ENCODE data around the gene RGSL1. TPM values are rescaled to one million over a fixed set of nuclear protein-coding genes. Genes with fewer than 3 reads are reported as not detected.

RGSL1 gene
- total RNA-seq, 4 donors from 2014 or later: 3.6 TPM; not detected in 3

GRCh38 chr1:182476625-182477024, 26.7 kb downstream of the RGSL1 start:
- TF ChIP-seq CTCF (IDR thresholded peaks at IDR 0.05; ENCODE audit: low read depth): no peak

GRCh38 chr1:182478238-182478637, 28.3 kb downstream of the RGSL1 start:
- TF ChIP-seq CTCF (IDR thresholded peaks at IDR 0.05; ENCODE audit: low read depth): no peak

- TF ChIP-seq CTCF (IDR thresholded peaks at IDR 0.05; ENCODE audit: low read depth): no peak
Measured at GRCh38 chr1:182484067-182484466, 34.1 kb downstream of the RGSL1 start.

GRCh38 chr1:182484531-182485257, 34.7 kb downstream of the RGSL1 start:
- TF ChIP-seq CTCF (IDR thresholded peaks at IDR 0.05; ENCODE audit: low read depth): no peak

GRCh38 chr1:182485861-182486260, 35.9 kb downstream of the RGSL1 start:
- TF ChIP-seq CTCF (IDR thresholded peaks at IDR 0.05; ENCODE audit: low read depth): no peak

GRCh38 chr1:182488803-182489202, 38.9 kb downstream of the RGSL1 start:
- no peak for TF ChIP-seq CTCF (IDR thresholded peaks at IDR 0.05; ENCODE audit: low read depth)

- no peak for TF ChIP-seq CTCF (IDR thresholded peaks at IDR 0.05; ENCODE audit: low read depth)
Measured at GRCh38 chr1:182493063-182493462, 43.1 kb downstream of the RGSL1 start.

All from subcutaneous adipose tissue (tissue), 4 donors.